Stomach (tissue), 9 donors: Measurements from ENCODE around the gene KIF18A. TPM values are rescaled to one million over a fixed set of nuclear protein-coding genes. Genes with fewer than 3 reads are reported as not detected.

Source experiments
- DNase-seq, 2 donors: peaks; one replicate each; pipeline versions ENCODE4 v3.0.0 to v3.0.0-alpha.2; 2013 to 2019
- H3K27ac ChIP-seq, 5 donors: fragments of 200-600 bp in 4 of 5; sonication (generic) in 4 of 5; one replicate each; pipeline ENCODE4 v1.5.1; 2013 to 2019; ENCODE audit warnings: mild to moderate bottlenecking in 1 of 5, moderate library complexity in 1 of 5
- H3K27me3 ChIP-seq, 3 donors: fragments of 200-600 bp; sonication (generic); one replicate each; pipeline ENCODE4 v1.5.1; 2017 to 2019; ENCODE audit warnings: mixed run types in 1 of 3
- H3K36me3 ChIP-seq, 4 donors: fragments of 200-600 bp; sonication (generic); 1 replicate in 3 of 4; 2 replicates in 1 of 4; pipeline ENCODE4 v1.5.1; 2016 to 2019
- H3K4me1 ChIP-seq, 4 donors: fragments of 200-600 bp; sonication (generic); one replicate each; pipeline ENCODE4 v1.5.1; 2016 to 2019
- H3K4me3 ChIP-seq, 4 donors: fragments of 200-600 bp; sonication (generic) in 3 of 4; one replicate each; pipeline ENCODE4 v1.5.1; 2016 to 2019; ENCODE audit warnings: mild to moderate bottlenecking in 1 of 4
- H3K9me3 ChIP-seq, 4 donors: fragments of 200-600 bp; sonication (generic); one replicate each; pipeline ENCODE4 v1.5.1; 2016 to 2019
- CTCF ChIP-seq, 7 experiments: fragments of 450-650 bp in 4 of 7; fragments of 200-600 bp in 3 of 7; sonication (generic) in 3 of 7; IDR thresholded peaks; one replicate each; pipeline ENCODE4 v1.5.1; 2016 to 2019; ENCODE audit warnings: antibody characterized with exemption in 7 of 7, control low read depth in 2 of 7, mild to moderate bottlenecking in 1 of 7
- EP300 ChIP-seq: sonication (generic); formaldehyde crosslinking; IDR thresholded peaks from one replicate; pipeline ENCODE4 v1.6.1; 2017; ENCODE audit warnings: antibody characterized with exemption
- POLR2A ChIP-seq, 4 donors: fragments of 450-650 bp; IDR thresholded peaks; one replicate each; pipeline ENCODE4 v1.6.1; 2016; ENCODE audit warnings: antibody characterized with exemption in 4 of 4, control low read depth in 2 of 4, mild to moderate bottlenecking in 1 of 4, moderate library complexity in 1 of 4
- POLR2AphosphoS5 ChIP-seq, 3 donors: sonication (generic); formaldehyde crosslinking; IDR thresholded peaks; one replicate each; pipeline ENCODE4 v1.6.1; 2016; ENCODE audit warnings: antibody characterized with exemption in 3 of 3
- WGBS, 5 donors: extraction: QIAGEN DNeasy Blood & Tissue Kit in 3 of 5; methylation state at CpG; one replicate each; pipeline versions ENCODE4 v1.1.5 to v1.1.7; 2013 to 2018; 5-methylcytosine and 5-hydroxymethylcytosine counted together
- intact Hi-C: fragments of 100-400 bp; cut with DNase I; formaldehyde crosslinking; loops from one replicate; pipeline ENCODE4 v1.15.1; 2023; ENCODE audit warnings: low total_unique reads
- polyA plus RNA-seq, 3 donors: library from polyadenylated mRNA; stranded (reverse); fragments of 200-250 nt; gene quantifications; one replicate each; pipeline ENCODE4 v1.2.3, GENCODE V29; 2013
- total RNA-seq, 5 donors: library from RNA; depleted of rRNA; stranded (reverse); fragments of >200 nt; gene quantifications; one replicate each; pipeline versions ENCODE4 v1.1.0 to v1.2.3, GENCODE V29; 2014 to 2016
- donor health status: healthy with polysubstance abuse.
- donor health status: Bipolar disorder and iron deficiency.
- donor health status: healthy.

Gene KIF18A
- total and polyA plus RNA-seq, 8 donors = 0.29 to 3.7 (median 1.1) TPM

GRCh38 chr11:28107191-28107749 is 686 bp downstream of the KIF18A start:
- TF ChIP-seq POLR2AphosphoS5 (IDR thresholded peaks at IDR 0.05) (no peak), POLR2A (IDR thresholded peaks at IDR 0.05) (no peak), CTCF (IDR thresholded peaks at IDR 0.05) (no peak), EP300 (no peak)
- intact Hi-C loops = no loop called here
- no peaks in the 10 kb centered on the region for H3K36me3 ChIP-seq
- H3K9me3 ChIP-seq = no peaks in the 10 kb centered on the region
- no peaks in the 10 kb centered on the region for H3K27me3 ChIP-seq
- 0 to 2% (median 1%) methylated on average over 11 of the region's 11 CpGs for WGBS, 5 donors
- no peak for DNase-seq
- peaks cover 14 to 46% (median 41%) of the 10 kb centered on the region in 4 donors for H3K4me1 ChIP-seq
- H3K4me3 ChIP-seq = peak overlapping the region; percentile 55 to 65 (median 62)
- peak overlapping the region in 4 of 5 donors; percentile 83 to 91 (median 88) for H3K27ac ChIP-seq

GRCh38 chr11:28106353-28107043 is 1.5 kb downstream of the KIF18A start:
- DNase-seq = no peak
- 82 to 85% (median 83%) methylated on average over 14 of the region's 14 CpGs for WGBS, 5 donors
- no peaks in the 10 kb centered on the region for H3K27me3 ChIP-seq
- TF ChIP-seq CTCF (IDR thresholded peaks at IDR 0.05) (no peak), POLR2AphosphoS5 (IDR thresholded peaks at IDR 0.05) (no peak), EP300 (no peak), POLR2A (IDR thresholded peaks at IDR 0.05) (no peak)
- no peaks in the 10 kb centered on the region for H3K9me3 ChIP-seq
- no peak overlapping the region for H3K27ac ChIP-seq
- intact Hi-C loops = no loop called here
- H3K4me3 ChIP-seq = peak overlapping the region in 1 of 4 donors; percentile 63
- peaks cover 14 to 38% (median 36%) of the 10 kb centered on the region in 4 donors for H3K4me1 ChIP-seq
- H3K36me3 ChIP-seq = no peaks in the 10 kb centered on the region

- intact Hi-C loops = no loop called here
- H3K4me3 ChIP-seq = no peak overlapping the region
- no peaks in the 10 kb centered on the region for H3K27me3 ChIP-seq
- 80 to 84% (median 83%) methylated on average over 5 of the region's 5 CpGs for WGBS, 5 donors
- no peaks in the 10 kb centered on the region for H3K9me3 ChIP-seq
- peaks cover 14 to 32% (median 30%) of the 10 kb centered on the region in 4 donors for H3K4me1 ChIP-seq
- H3K27ac ChIP-seq = no peak overlapping the region
- TF ChIP-seq EP300 (no peak), CTCF (IDR thresholded peaks at IDR 0.05) (no peak), POLR2AphosphoS5 (IDR thresholded peaks at IDR 0.05) (no peak), POLR2A (IDR thresholded peaks at IDR 0.05) (no peak)
- no peak for DNase-seq
- H3K36me3 ChIP-seq = no peaks in the 10 kb centered on the region
Measured at GRCh38 chr11:28105869-28106268, 2.1 kb downstream of the KIF18A start.

- TF ChIP-seq POLR2A (IDR thresholded peaks at IDR 0.05) (no peak), POLR2AphosphoS5 (IDR thresholded peaks at IDR 0.05) (no peak), EP300 (no peak), CTCF (IDR thresholded peaks at IDR 0.05) (no peak)
- Histone ChIP-seq H3K36me3 (no peaks in the 10 kb centered on the region), H3K4me3 (no peak overlapping the region), H3K4me1 (peaks cover 13 to 28% (median 25%) of the 10 kb centered on the region in 4 donors), H3K27ac (no peak overlapping the region), H3K9me3 (no peaks in the 10 kb centered on the region), H3K27me3 (no peaks in the 10 kb centered on the region)
- DNase-seq = no peak
- intact Hi-C loops = no loop called here
- 90 to 94% (median 93%) methylated on average over 2 of the region's 2 CpGs for WGBS, 5 donors
Measured at GRCh38 chr11:28104984-28105383, 3.0 kb downstream of the KIF18A start.
